ENCODE measurements around the gene EHMT2.

GRCh38 chr6:31844507-31844906, 53.0 kb downstream of the EHMT2 start:
- no peak for TF ChIP-seq CTCF (IDR thresholded peaks at IDR 0.05; ENCODE audit: insufficient read depth, low read depth, low read length)
- TF ChIP-seq EZH2 (IDR thresholded peaks at IDR 0.05; ENCODE audit: insufficient read depth, low read length): no peak

Data from astrocyte (in vitro differentiated cells and primary cell).